Esophagus squamous epithelium (tissue), 5 donors: ENCODE data around the gene CHD6. TPM values are rescaled to one million over a fixed set of nuclear protein-coding genes. Genes with fewer than 3 reads are reported as not detected.

Source experiments
- DNase-seq: peaks from one replicate; lab custom pipeline; 2025; lab: John Stamatoyannopoulos, UW
- H3K27ac ChIP-seq, 4 donors: fragments of 200-600 bp; sonication (generic); one replicate each; pipeline ENCODE4 v1.5.1; 2016 to 2019; ENCODE audit warnings: mild to moderate bottlenecking in 1 of 4
- H3K27me3 ChIP-seq, 4 donors: fragments of 200-600 bp; sonication (generic); 1 replicate in 3 of 4; 2 replicates in 1 of 4; pipeline versions ENCODE4 v1.5.1 to v1.6.0; 2017 to 2021; ENCODE audit warnings: antibody characterized with exemption in 1 of 4
- H3K36me3 ChIP-seq, 3 donors: fragments of 200-600 bp; sonication (generic); one replicate each; pipeline ENCODE4 v1.5.1; 2016 to 2019
- H3K4me1 ChIP-seq, 3 donors: fragments of 200-600 bp; sonication (generic); one replicate each; pipeline ENCODE4 v1.5.1; 2017 to 2019
- H3K4me3 ChIP-seq, 4 donors: fragments of 200-600 bp; sonication (generic); 1 replicate in 3 of 4; 2 replicates in 1 of 4; pipeline ENCODE4 v1.5.1; 2016 to 2019; ENCODE audit warnings: mild to moderate bottlenecking in 2 of 4, moderate library complexity in 1 of 4
- H3K9me3 ChIP-seq, 3 donors: fragments of 200-600 bp; sonication (generic); one replicate each; pipeline ENCODE4 v1.5.1; 2016 to 2019
- CTCF ChIP-seq, 6 experiments: fragments of 450-650 bp in 4 of 6; fragments of 200-600 bp in 2 of 6; sonication (generic) in 2 of 6; IDR thresholded peaks; one replicate each; pipeline ENCODE4 v1.5.1; 2016 to 2019; ENCODE audit warnings: antibody characterized with exemption in 6 of 6, mild to moderate bottlenecking in 4 of 6, moderate library complexity in 4 of 6
- POLR2A ChIP-seq, 4 donors: fragments of 450-650 bp; IDR thresholded peaks; one replicate each; pipeline ENCODE4 v1.6.1; 2017; ENCODE audit warnings: antibody characterized with exemption in 4 of 4, mild to moderate bottlenecking in 4 of 4, moderate library complexity in 3 of 4
- WGBS, 2 donors: methylation state at CpG; one replicate each; pipeline ENCODE4 v1.1.5; 2018; 5-methylcytosine and 5-hydroxymethylcytosine counted together
- intact Hi-C: fragments of 100-400 bp; cut with DNase I; formaldehyde crosslinking; loops from one replicate; pipeline ENCODE4 v1.15.0; 2022
- total RNA-seq, 4 donors: library from RNA; depleted of rRNA; stranded (reverse); fragments of >200 nt; gene quantifications; one replicate each; pipeline ENCODE4 v1.1.0, GENCODE V29; 2016
- donor health status: DM: yes; HTN: yes; CAD: no.

The CHD6 gene
- total RNA-seq, 4 donors from 2014 or later, result 11.8 to 29.9 (median 17.6) TPM

- intact Hi-C loops, result no loop called here
- no peaks in the 10 kb centered on the region for H3K9me3 ChIP-seq
- no peak overlapping the region for H3K4me3 ChIP-seq
- H3K4me1 ChIP-seq, result peaks cover 0 to 10% (median 0%) of the 10 kb centered on the region in 3 donors
- no peak for DNase-seq
- peaks cover 0 to 98% (median 17%) of the 10 kb centered on the region in 3 donors for H3K36me3 ChIP-seq
- 90% methylated on average over 2 of the region's 2 CpGs for WGBS, 2 donors
- no peak overlapping the region for H3K27ac ChIP-seq
- TF ChIP-seq POLR2A (IDR thresholded peaks at IDR 0.05), result no peak
- no peak for TF ChIP-seq CTCF (IDR thresholded peaks at IDR 0.05)
- no peaks in the 10 kb centered on the region for H3K27me3 ChIP-seq
These were observed 195.2 kb downstream of the CHD6 start for GRCh38 chr20:41422953-41423352.

- 86 to 94% methylated on average over 6 to 7 of the region's 7 CpGs for WGBS, 2 donors
- TF ChIP-seq CTCF (IDR thresholded peaks at IDR 0.05), result no peak
- TF ChIP-seq POLR2A (IDR thresholded peaks at IDR 0.05), result no peak
- Histone ChIP-seq H3K27ac (no peak overlapping the region), H3K4me1 (peaks cover 0 to 2% (median 0%) of the 10 kb centered on the region in 3 donors), H3K27me3 (no peaks in the 10 kb centered on the region), H3K36me3 (peaks cover 0 to 98% (median 35%) of the 10 kb centered on the region in 3 donors), H3K9me3 (no peaks in the 10 kb centered on the region), H3K4me3 (no peak overlapping the region)
- intact Hi-C loops, result no loop called here
- DNase-seq, result no peak
These were observed 199.4 kb downstream of the CHD6 start for GRCh38 chr20:41418739-41419293.

DNA sequence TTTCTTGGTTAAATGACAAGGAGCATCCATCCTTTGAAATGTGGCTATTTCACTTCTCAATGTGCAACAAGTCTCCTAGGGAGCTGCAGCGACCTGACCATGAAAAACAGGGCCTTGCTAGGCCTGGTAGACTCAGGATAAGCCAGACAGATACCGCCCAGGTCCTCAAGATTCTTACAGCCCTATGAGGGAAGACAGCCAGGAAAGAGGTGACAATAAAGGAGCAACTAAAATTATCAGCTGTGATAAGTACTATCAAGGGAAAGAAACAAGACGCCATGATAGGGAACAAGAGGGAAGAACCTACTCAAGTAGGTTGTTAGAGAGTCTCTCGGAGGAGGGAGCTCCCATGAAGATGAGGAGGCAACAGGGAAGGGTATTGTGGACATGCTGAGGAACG is 200.1 kb downstream of the CHD6 start:
- Histone ChIP-seq H3K36me3 (peaks cover 0 to 98% (median 34%) of the 10 kb centered on the region in 3 donors), H3K9me3 (no peaks in the 10 kb centered on the region), H3K27ac (no peak overlapping the region), H3K27me3 (no peaks in the 10 kb centered on the region), H3K4me3 (no peak overlapping the region), H3K4me1 (peaks cover 0 to 10% (median 0%) of the 10 kb centered on the region in 3 donors)
- intact Hi-C loops, result no loop called here
- TF ChIP-seq CTCF (IDR thresholded peaks at IDR 0.05) (no peak), POLR2A (IDR thresholded peaks at IDR 0.05) (no peak)
- 82 to 83% methylated on average over 5 of the region's 5 CpGs for WGBS, 2 donors
- no peak for DNase-seq

DNA sequence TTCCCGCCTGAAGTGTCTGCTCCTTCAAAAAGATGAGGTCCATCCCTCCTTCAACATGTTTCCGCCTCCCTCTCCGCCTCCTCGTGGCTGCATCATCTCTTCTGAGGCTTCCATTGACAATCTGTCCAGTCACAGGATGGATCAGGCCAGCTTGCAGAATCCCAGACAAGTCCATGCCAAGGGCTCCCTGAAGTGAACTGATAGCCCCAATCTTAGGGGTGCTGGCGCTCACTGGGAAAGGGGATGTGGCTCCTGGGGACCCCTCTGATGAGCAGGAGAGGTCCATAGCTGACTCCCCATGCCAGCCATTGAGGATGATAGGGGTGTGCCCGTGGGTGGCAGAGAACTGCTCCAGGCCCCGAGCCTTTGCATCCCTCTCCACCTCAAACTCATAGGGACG is 203.0 kb downstream of the CHD6 start:
- Histone ChIP-seq H3K27ac (no peak overlapping the region), H3K27me3 (no peaks in the 10 kb centered on the region), H3K9me3 (no peaks in the 10 kb centered on the region), H3K36me3 (peaks cover 5 to 97% (median 24%) of the 10 kb centered on the region in 3 donors), H3K4me1 (peaks cover 0 to 38% (median 10%) of the 10 kb centered on the region in 3 donors), H3K4me3 (no peak overlapping the region)
- TF ChIP-seq CTCF (IDR thresholded peaks at IDR 0.05) (no peak), POLR2A (IDR thresholded peaks at IDR 0.05) (no peak)
- WGBS, 2 donors, result 77 to 86% methylated on average over 6 to 7 of the region's 8 CpGs
- no peak for DNase-seq
- intact Hi-C loops, result no loop called here

- H3K36me3 ChIP-seq, result peaks cover 5 to 99% (median 24%) of the 10 kb centered on the region in 3 donors
These were observed 205.0 kb downstream of the CHD6 start for GRCh38 chr20:41413169-41413568.

More at GRCh38 chr20:41413169-41413568, 205.0 kb downstream of the CHD6 start:
- peaks cover 4 to 56% (median 19%) of the 10 kb centered on the region in 3 donors for H3K4me1 ChIP-seq
- WGBS, 2 donors, result 66 to 72% methylated on average over 5 of the region's 5 CpGs
- H3K9me3 ChIP-seq, result no peaks in the 10 kb centered on the region
- H3K4me3 ChIP-seq, result no peak overlapping the region
- H3K27me3 ChIP-seq, result no peaks in the 10 kb centered on the region
- intact Hi-C loops, result loop anchor here (5.0 kb wide), 1 partner anchor 71 kb away; the partner anchor contains the start of gene LPIN3
- TF ChIP-seq POLR2A (IDR thresholded peaks at IDR 0.05) (no peak), CTCF (IDR thresholded peaks at IDR 0.05) (no peak)
- no peak for DNase-seq
- H3K27ac ChIP-seq, result peak overlapping the region; percentile 42 to 86 (median 66)
